IPS-20b (cell line): ENCODE results near the gene LAYN.

Source experiments
- H3K27ac ChIP-seq: one replicate; pipeline ENCODE4 v1.5.1; 2013; ENCODE audit warnings: low read length
- H3K27me3 ChIP-seq: 2 replicates; pipeline ENCODE4 v1.6.1; 2013; ENCODE audit warnings: mild to moderate bottlenecking, low read length, inconsistent platforms; ENCODE audit not compliant: insufficient read depth
- H3K36me3 ChIP-seq: 2 replicates; pipeline ENCODE4 v1.6.1; 2013; ENCODE audit warnings: low read depth, mild to moderate bottlenecking, inconsistent platforms, low read length, moderate library complexity; ENCODE audit not compliant: insufficient read depth
- H3K4me1 ChIP-seq: 2 replicates; pipeline ENCODE4 v1.6.1; 2013; ENCODE audit warnings: mild to moderate bottlenecking, control low read depth, inconsistent platforms, low read length, moderate library complexity; ENCODE audit not compliant: insufficient read depth
- H3K4me3 ChIP-seq: 2 replicates; pipeline ENCODE4 v1.5.1; 2013; ENCODE audit warnings: mild to moderate bottlenecking, low read length, inconsistent platforms
- H3K9ac ChIP-seq: 2 replicates; pipeline ENCODE4 v1.6.1; 2013; ENCODE audit warnings: low read depth, mild to moderate bottlenecking, inconsistent platforms, low read length, moderate library complexity
- H3K9me3 ChIP-seq: 2 replicates; pipeline ENCODE4 v1.6.1; 2013; ENCODE audit warnings: mild to moderate bottlenecking, low read depth, low read length, inconsistent platforms; ENCODE audit not compliant: insufficient read depth

LAYN gene

GRCh38 chr11:111601979-111602864 lies 61.7 kb downstream of the LAYN start, which contains the start of gene SIK2:
Gene SIK2 (plus strand): TSS chr11:111602449. CDS start chr11:111602564, 115 bp downstream.
- H3K36me3 ChIP-seq: no peaks in the 10 kb centered on the region
- peak within 1 kb of the TSS; percentile 67; the same call in 1 of the 2 replicates for H3K9ac ChIP-seq
- no peaks in the 10 kb centered on the region for H3K9me3 ChIP-seq
- peaks cover 30% of the 10 kb centered on the region for H3K27me3 ChIP-seq
- H3K4me3 ChIP-seq: peak within 1 kb of the TSS; percentile 77
- H3K4me1 ChIP-seq: peaks cover 12% of the 10 kb centered on the region; the same call in 1 of the 2 replicates
- no peak within 1 kb of the TSS for H3K27ac ChIP-seq

- Histone ChIP-seq H3K27ac (no peak overlapping the region), H3K9ac (peak overlapping the region; percentile 67; the same call in 1 of the 2 replicates)
Observed at GRCh38 chr11:111602865-111603610, 62.5 kb downstream of the LAYN start.

DNA sequence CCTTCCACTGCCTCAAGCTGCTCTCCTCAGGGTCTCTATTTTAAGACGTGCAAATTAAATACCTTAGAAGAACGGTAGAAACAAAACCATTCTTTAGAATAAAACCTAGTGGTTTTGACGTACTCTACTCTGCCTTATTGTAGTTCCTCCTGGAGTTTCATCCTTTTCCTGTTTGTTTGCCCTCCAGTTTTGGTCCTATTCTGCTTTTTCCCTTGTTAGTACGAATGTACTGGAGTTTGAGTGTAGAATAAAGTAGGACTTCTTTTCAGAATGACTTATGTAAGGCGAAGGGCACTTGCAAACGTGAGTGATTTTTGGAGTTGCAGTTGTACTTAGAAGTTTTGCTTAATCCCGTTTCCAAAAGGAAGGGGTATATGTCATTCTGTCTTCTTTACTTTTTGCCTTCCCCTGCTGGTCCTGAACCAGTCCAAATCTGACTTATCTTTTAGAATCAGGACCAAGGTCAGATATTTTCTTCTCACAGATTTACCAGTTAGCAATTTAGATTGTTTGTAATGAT lies 63.2 kb downstream of the LAYN start:
- no peak overlapping the region for H3K27ac ChIP-seq
- no peak overlapping the region; the same call in 1 of the 2 replicates for H3K9ac ChIP-seq
- peak overlapping the region; percentile 77 for H3K4me3 ChIP-seq
- H3K36me3 ChIP-seq: no peaks in the 10 kb centered on the region
- H3K27me3 ChIP-seq: peaks cover 30% of the 10 kb centered on the region
- H3K4me1 ChIP-seq: peaks cover 12% of the 10 kb centered on the region; the same call in 1 of the 2 replicates
- H3K9me3 ChIP-seq: no peaks in the 10 kb centered on the region

More at GRCh38 chr11:111602865-111603610, 62.5 kb downstream of the LAYN start:
- H3K4me3 ChIP-seq: peak overlapping the region; percentile 77
- H3K4me1 ChIP-seq: peaks cover 12% of the 10 kb centered on the region; the same call in 1 of the 2 replicates
- no peaks in the 10 kb centered on the region for H3K36me3 ChIP-seq
- no peaks in the 10 kb centered on the region for H3K9me3 ChIP-seq
- peaks cover 30% of the 10 kb centered on the region for H3K27me3 ChIP-seq

DNA sequence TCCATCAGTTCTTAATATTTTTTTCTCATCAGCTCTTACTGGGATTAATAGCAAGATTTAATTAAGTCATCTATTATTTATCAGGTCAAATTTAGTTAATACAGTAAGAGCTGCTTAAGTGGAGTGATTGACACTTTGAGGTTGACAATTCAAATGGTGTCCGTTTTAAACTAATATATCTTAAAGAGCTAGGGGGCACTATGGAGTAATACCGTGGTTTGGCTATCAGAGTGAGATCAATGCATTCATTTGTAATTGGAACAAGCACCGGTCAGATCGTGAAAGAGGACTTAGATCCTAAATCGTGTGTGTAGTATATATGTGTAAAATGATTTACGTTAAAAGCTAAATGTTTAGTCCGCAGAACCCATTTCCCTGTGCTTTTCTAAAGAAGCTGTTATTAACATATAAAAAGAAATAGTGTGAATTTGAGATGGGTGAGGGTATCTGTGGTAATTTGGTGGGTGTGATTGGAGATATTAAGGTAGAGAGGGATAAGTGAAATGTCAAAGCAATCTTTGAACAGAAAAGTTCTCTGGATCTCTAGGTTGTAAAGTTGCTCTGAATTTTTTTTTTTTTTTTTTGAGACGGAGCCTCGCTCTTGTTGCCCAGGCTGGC lies 64.0 kb downstream of the LAYN start:
- H3K4me1 ChIP-seq: peaks cover 12% of the 10 kb centered on the region; the same call in 1 of the 2 replicates
- peak overlapping the region; percentile 59 for H3K4me3 ChIP-seq
- no peak overlapping the region for H3K9ac ChIP-seq

GRCh38 chr11:111605681-111606080 lies 65.2 kb downstream of the LAYN start:
- Histone ChIP-seq H3K9me3 (no peaks in the 10 kb centered on the region), H3K4me1 (peaks cover 12% of the 10 kb centered on the region; the same call in 1 of the 2 replicates), H3K36me3 (no peaks in the 10 kb centered on the region), H3K27me3 (peaks cover 25% of the 10 kb centered on the region), H3K9ac (no peak overlapping the region), H3K4me3 (no peak overlapping the region), H3K27ac (no peak overlapping the region)

More for the DNA sequence above, 64.0 kb downstream of the LAYN start:
- Histone ChIP-seq H3K27me3 (peaks cover 30% of the 10 kb centered on the region), H3K27ac (no peak overlapping the region), H3K36me3 (no peaks in the 10 kb centered on the region), H3K9me3 (no peaks in the 10 kb centered on the region)

- Histone ChIP-seq H3K36me3 (no peaks in the 10 kb centered on the region), H3K27me3 (peaks cover 14% of the 10 kb centered on the region), H3K9ac (no peak overlapping the region), H3K4me3 (no peak overlapping the region), H3K4me1 (peaks cover 12% of the 10 kb centered on the region; the same call in 1 of the 2 replicates), H3K27ac (no peak overlapping the region), H3K9me3 (no peaks in the 10 kb centered on the region)
Observed at GRCh38 chr11:111606986-111607385, 66.5 kb downstream of the LAYN start.

GRCh38 chr11:111607751-111608150 lies 67.2 kb downstream of the LAYN start:
- no peak overlapping the region for H3K27ac ChIP-seq
- peaks cover 12% of the 10 kb centered on the region; the same call in 1 of the 2 replicates for H3K4me1 ChIP-seq
- H3K9ac ChIP-seq: no peak overlapping the region
- H3K4me3 ChIP-seq: no peak overlapping the region
- peaks cover 14% of the 10 kb centered on the region for H3K27me3 ChIP-seq
- no peaks in the 10 kb centered on the region for H3K36me3 ChIP-seq
- H3K9me3 ChIP-seq: no peaks in the 10 kb centered on the region
